ENCODE data around the gene COL23A1.

DNA sequence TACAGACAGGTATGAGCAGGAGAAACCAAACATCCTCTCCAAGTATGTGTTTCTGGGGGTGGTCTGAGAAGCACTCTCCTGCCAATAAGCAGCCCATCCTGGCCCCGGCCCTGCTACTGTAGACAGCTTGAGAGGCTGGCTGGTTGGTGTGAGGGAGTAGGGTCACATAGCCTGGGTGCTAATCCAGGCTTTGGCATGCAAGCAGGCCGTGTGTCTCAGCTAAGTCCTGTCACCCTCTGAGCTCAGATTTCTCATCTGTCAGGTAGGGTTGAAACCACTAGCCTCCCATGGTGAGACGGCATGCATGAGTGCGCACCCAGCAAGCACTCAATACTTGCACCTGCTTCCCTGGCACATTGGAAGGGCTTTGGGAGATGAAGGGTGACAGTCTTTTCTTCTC is 307.8 kb downstream of the COL23A1 start:
- no peak for TF ChIP-seq TAF1 (IDR thresholded peaks at IDR 0.05; ENCODE audit: low read depth, low read length)
- no peak for TF ChIP-seq POLR2AphosphoS5 (IDR thresholded peaks at IDR 0.05; ENCODE audit: low read depth, low read length)
- TF ChIP-seq POLR2A (IDR thresholded peaks at IDR 0.05; ENCODE audit: low read depth, low read length): no peak
